Measurements from ENCODE around the gene NEDD4L.

DNA sequence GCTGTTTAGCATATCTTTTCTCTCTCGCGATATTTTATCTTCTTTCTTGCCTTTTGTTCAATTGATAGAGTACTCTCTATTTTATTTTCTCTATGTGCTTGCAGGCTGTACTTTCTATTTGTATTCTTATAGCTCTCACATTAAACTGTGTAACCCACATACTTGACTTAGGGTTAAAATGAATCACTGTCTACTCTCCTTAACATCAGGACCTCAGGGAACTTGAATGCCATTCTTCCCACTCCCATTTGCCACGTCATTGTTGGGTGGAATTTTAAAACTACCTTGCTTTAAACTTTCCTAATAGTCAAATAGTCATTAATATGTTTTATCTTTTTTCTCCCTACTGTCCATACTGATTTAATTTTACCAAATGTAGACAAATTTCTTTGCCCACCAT lies 315.2 kb downstream of the NEDD4L start:
- no peak for TF ChIP-seq POLR2A (IDR thresholded peaks at IDR 0.05)
- TF ChIP-seq, protein P1, sequence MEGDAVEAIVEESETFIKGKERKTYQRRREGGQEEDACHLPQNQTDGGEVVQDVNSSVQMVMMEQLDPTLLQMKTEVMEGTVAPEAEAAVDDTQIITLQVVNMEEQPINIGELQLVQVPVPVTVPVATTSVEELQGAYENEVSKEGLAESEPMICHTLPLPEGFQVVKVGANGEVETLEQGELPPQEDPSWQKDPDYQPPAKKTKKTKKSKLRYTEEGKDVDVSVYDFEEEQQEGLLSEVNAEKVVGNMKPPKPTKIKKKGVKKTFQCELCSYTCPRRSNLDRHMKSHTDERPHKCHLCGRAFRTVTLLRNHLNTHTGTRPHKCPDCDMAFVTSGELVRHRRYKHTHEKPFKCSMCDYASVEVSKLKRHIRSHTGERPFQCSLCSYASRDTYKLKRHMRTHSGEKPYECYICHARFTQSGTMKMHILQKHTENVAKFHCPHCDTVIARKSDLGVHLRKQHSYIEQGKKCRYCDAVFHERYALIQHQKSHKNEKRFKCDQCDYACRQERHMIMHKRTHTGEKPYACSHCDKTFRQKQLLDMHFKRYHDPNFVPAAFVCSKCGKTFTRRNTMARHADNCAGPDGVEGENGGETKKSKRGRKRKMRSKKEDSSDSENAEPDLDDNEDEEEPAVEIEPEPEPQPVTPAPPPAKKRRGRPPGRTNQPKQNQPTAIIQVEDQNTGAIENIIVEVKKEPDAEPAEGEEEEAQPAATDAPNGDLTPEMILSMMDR (IDR thresholded peaks at IDR 0.05) = no peak

All from testis (tissue), 2 donors.